Stimulated activated CD8-positive, alpha-beta memory T cell treated with anti-CD3 and anti-CD28 coated beads, Interleukin-7, amount 100 ng/mL, for 4 hours (primary cell): ENCODE measurements around the gene APOC4.
"Not testable (repeated sequence)": the region's sequence is repeated elsewhere in the genome, so short reads cannot be mapped to it uniquely, and the experiment has no call there.

ENCODE experiments used
- DNase-seq, 2 donors: peaks; one replicate each; pipeline ENCODE4 v3.0.0-alpha.2; 2020; ENCODE audit warnings: low read depth in 2 of 2

Gene APOC4

DNA sequence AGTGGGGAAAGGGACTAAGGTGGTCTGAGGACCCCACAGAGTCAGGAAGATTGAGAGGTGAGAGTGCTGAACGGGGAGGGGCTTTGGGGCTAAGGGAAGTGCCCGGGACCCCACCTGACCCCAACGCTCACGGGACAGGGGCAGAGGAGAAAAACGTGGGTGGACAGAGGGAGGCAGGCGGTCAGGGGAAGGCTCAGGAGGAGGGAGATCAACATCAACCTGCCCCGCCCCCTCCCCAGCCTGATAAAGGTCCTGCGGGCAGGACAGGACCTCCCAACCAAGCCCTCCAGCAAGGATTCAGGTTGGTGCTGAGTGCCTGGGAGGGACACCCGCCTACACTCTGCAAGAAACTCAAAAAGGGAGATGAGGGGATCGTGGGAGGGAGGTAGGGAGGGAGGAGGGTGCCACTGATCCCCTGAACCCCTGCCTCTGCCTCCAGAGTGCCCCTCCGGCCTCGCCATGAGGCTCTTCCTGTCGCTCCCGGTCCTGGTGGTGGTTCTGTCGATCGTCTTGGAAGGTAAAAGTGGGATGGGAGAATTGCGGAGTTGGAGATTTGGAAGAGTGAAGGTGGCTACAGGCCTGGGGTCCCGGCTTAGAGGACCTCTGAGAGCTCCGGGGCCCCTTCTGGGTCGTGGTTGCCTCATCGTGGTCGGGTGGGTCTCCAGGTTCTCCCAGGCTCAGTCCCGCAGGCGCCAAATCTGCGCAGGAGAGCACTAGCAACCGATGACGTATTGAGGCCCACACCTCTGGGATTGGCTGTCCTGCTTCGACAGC is 27.4 kb upstream of the APOC4 start, which contains the start of gene APOC1:
Gene APOC1, plus strand, starts transcription at position 176 of the 774 bp plus-strand sequence. Its CDS starts 284 bp downstream, at position 460.
- peak; percentile 59 to 64 for DNase-seq

DNA sequence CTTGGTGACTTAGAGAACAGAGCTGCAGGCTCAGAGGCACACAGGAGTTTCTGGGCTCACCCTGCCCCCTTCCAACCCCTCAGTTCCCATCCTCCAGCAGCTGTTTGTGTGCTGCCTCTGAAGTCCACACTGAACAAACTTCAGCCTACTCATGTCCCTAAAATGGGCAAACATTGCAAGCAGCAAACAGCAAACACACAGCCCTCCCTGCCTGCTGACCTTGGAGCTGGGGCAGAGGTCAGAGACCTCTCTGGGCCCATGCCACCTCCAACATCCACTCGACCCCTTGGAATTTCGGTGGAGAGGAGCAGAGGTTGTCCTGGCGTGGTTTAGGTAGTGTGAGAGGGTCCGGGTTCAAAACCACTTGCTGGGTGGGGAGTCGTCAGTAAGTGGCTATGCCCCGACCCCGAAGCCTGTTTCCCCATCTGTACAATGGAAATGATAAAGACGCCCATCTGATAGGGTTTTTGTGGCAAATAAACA is 17.8 kb upstream of the APOC4 start:
- DNase-seq, result no peak

DNA sequence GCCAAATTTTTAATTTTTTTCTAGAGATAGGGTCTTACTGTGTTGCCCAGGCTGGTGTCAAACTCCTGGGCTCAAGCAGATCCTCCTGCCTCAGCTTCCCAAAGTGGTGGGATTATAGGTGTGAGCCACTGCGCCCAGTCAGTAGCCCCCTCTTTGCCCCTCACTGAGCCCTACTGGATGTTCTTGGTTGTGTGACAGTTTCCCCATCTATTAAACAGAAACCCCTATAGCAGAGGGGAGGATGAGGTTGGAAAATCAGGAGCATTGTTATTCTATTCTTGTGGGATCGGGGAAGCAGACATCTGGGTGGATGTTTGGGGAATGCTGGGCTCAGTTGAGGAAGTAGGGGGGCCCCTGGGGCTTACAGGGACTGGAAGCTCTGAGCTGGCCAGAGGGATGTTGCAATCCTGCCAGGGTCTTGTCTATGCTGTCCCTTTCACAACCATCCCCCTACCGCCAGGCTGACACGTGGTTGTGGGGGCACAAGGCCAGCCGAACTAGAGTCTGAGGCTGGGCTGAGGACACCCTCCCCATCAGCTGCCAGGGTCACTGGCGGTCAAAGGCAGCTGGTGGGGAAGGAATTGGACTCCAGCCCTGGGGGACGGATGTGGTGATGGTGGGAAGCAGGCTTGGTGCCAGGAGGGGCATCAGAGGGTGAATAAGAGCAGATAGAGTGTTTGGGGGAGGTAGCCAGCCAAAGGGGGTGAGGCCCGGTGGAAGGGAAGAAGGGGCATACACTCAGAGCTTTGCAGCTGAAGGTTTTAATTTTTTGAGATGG is 16.7 kb upstream of the APOC4 start:
- no peak for DNase-seq

- not testable (repeated sequence) for DNase-seq
Observed at GRCh38 chr19:44926245-44927077, 15.6 kb upstream of the APOC4 start.

GRCh38 chr19:44927746-44928145 is 14.3 kb upstream of the APOC4 start:
- DNase-seq, result no peak

- no peak for DNase-seq
Observed at GRCh38 chr19:44930088-44930487, 11.9 kb upstream of the APOC4 start.

GRCh38 chr19:44931541-44931940 is 10.5 kb upstream of the APOC4 start:
- DNase-seq, result no peak

- no peak for DNase-seq
Observed at GRCh38 chr19:44939668-44940067, 2.4 kb upstream of the APOC4 start.

GRCh38 chr19:44943801-44944249 is 1.8 kb downstream of the APOC4 start:
- DNase-seq, result no peak

GRCh38 chr19:44947041-44947581 is 5.1 kb downstream of the APOC4 start:
- no peak for DNase-seq

- DNase-seq, result no peak
Observed at GRCh38 chr19:44948237-44948636, 6.2 kb downstream of the APOC4 start.

- DNase-seq, result no peak
Observed at GRCh38 chr19:44948763-44949374, 6.8 kb downstream of the APOC4 start.

- DNase-seq, result no peak
Observed at GRCh38 chr19:44949550-44949949, 7.5 kb downstream of the APOC4 start.

DNA sequence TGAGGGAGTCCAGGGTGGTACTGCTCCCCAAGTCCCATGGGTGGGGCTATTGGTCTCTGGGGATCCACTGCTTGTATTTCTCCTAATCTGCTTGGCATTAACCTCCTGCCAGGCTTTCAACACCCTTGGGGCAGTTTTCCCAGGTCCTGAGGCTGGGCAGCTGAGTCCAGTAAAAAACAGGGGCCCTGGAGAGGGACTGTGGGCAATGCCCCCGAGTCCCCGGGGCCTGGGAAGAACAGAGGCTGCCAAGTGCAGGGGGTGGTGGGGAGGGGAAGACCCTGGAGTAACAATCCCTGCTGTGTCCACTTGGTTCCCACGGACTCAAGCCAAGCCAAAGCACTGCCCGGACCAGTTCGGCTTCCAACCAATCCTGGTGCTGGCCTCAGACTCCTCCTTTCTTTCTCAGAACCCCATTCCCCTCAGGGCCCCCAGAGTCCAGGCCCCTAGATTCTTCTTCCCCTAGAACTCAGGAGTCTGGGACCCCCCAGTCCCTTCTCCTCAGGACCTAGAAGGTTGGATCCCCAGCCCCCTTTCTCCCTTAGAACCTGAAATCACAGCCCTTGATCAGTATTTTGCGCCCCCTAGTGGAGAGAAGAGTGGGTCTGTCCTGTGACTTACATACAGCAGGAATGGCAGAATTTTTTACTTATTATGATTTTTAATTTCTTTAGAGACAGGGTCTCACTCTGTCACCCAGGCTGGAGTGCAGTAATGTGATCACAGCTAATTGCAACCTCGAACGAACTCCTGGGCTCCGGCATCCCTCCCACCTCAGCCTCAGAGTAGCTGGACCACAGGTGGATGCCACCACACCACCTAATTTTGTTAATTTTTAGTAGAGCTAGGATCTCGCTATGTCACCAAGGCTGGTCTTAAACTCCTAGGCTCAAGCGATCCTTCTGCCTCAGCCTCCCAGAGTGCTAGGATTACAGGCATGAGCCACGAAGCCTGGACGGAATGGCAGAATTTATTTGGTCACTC is 9.4 kb downstream of the APOC4 start:
- peak; percentile 22 to 49 for DNase-seq

DNA sequence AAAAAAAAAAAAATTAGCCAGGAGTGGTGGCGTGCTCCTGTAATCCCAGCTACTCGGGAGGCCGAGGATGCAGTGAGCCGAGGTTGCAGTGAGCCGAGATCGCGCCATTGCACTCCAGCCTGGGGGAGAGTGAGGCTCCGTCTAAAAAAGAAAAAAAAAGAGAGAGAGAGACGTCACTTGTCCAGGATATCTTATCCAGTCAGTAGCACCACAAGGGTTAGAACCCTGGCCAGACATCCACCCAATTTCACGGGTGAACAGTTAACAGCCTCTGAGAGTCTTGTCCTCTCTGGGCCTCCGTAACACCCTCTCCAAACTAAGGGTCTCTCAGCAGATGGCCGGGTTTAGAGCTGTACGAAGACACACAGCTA is 12.2 kb downstream of the APOC4 start:
- no peak for DNase-seq

DNA sequence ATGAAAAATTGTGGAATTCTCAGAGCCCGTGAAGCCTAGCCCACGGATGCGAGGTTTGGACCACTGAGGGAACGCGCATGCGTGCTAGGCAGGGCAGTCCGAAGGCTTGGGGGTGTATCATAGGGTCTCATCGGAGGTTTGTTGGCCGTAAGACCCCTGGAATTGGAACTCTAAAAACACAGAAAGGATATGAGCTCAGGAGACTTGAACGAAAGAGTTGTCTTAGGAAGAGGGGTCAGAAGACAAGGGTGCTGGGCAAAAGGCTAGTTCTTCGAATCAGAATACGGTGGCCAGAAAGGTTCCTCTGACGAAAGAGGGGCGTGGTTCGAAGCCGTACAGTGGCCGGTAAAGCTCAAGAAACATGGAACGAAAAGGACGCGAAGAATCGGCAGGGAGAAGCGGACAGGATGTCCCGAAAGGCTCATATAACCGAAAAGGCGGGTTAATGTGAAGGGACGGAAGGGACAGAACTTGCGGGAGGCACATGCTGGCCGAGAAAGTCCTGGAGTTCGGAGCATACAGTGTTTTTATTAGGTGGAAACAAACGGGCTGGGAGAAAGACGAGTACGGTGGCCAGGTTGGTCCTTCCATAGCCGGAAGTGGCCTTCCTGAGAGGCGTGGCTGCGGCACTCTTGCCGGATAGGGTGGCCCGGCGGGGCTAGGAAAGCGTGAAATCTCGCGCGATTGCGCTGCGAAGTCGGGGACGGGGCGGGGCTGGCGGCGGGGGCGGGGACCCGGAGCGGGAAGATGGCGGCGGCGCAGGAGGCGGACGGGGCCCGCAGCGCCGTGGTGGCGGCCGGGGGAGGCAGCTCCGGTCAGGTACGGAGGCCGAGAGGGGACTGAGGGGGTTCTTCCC is 12.8 kb downstream of the APOC4 start, which contains the start of gene CLPTM1:
Gene CLPTM1, plus strand, starts transcription at position 732 of the 856 bp plus-strand sequence. Its CDS starts 16 bp downstream, at position 748.
- peak; percentile 93 to 96 for DNase-seq

GRCh38 chr19:44955505-44956439 is 13.7 kb downstream of the APOC4 start:
- DNase-seq, result no peak

DNA sequence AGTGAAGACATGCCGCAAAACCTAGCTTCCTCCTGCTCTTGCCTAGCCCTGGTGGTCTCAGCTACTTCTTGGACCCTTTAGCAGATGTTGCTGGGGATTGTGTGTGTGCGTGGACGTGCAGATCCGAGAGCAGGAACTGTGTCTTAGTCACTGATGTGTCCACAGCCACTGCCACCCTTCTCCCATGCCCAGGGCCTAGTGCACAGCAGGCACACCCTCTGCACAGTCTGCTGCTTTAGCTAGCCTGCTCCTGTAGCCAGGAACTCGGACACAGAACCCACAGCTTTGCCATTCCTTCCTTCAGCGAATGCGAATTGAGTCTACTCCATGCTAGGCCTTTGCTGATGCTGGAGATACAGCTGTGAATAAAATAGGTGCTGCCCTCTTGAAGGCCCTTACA is 15.5 kb downstream of the APOC4 start:
- DNase-seq, result no peak
